Parathyroid adenoma (tissue), 2 donors: ENCODE results near the gene IGFBP2.

Experiments
- H2AFZ ChIP-seq: fragments of 300-600 bp; sonication (generic); one replicate; pipeline ENCODE4 v1.7.0; 2017; ENCODE audit warnings: antibody characterized with exemption, mild to moderate bottlenecking
- H3K27ac ChIP-seq: fragments of 300-600 bp; sonication (generic); one replicate; pipeline ENCODE4 v1.7.0; 2017
- H3K27me3 ChIP-seq: fragments of 300-600 bp; sonication (generic); one replicate; pipeline ENCODE4 v1.7.0; 2017; ENCODE audit warnings: low read length; ENCODE audit not compliant: control insufficient read depth, insufficient read depth
- H3K36me3 ChIP-seq: fragments of 300-600 bp; sonication (generic); one replicate; pipeline ENCODE4 v1.7.0; 2017; ENCODE audit warnings: low read length; ENCODE audit not compliant: control insufficient read depth, insufficient read depth
- H3K4me1 ChIP-seq: fragments of 300-600 bp; sonication (generic); one replicate; pipeline ENCODE4 v1.7.0; 2017; ENCODE audit warnings: control low read depth
- H3K4me2 ChIP-seq: fragments of 300-600 bp; sonication (generic); one replicate; pipeline ENCODE4 v1.7.0; 2017; ENCODE audit warnings: low read length
- H3K4me3 ChIP-seq: fragments of 300-600 bp; sonication (generic); one replicate; pipeline ENCODE4 v1.7.0; 2017; ENCODE audit warnings: low read depth, low read length
- H3K79me2 ChIP-seq: fragments of 300-600 bp; sonication (generic); one replicate; pipeline ENCODE4 v1.7.0; 2017; ENCODE audit warnings: control low read depth
- H3K9ac ChIP-seq: fragments of 300-600 bp; sonication (generic); one replicate; pipeline ENCODE4 v1.7.0; 2017; ENCODE audit warnings: mild to moderate bottlenecking
- H3K9me3 ChIP-seq: fragments of 300-600 bp; sonication (generic); one replicate; pipeline ENCODE4 v1.7.0; 2017; ENCODE audit warnings: low read length; ENCODE audit not compliant: control insufficient read depth
- CTCF ChIP-seq: fragments of 300-600 bp; sonication (generic); IDR thresholded peaks from one replicate; pipeline ENCODE4 v1.7.0; 2017; ENCODE audit warnings: antibody characterized with exemption, mild to moderate bottlenecking
- donor health status: primary hyperparathyroidism.

The IGFBP2 gene

GRCh38 chr2:216653093-216653799, 20.0 kb downstream of the IGFBP2 start:
- Histone ChIP-seq H3K4me1 (no peaks in the 10 kb centered on the region), H2AFZ (no peak overlapping the region), H3K36me3 (no peaks in the 10 kb centered on the region)

GRCh38 chr2:216653931-216654365, 20.7 kb downstream of the IGFBP2 start:
- Histone ChIP-seq H3K79me2 (no peaks in the 10 kb centered on the region), H3K27ac (no peak overlapping the region), H3K9ac (no peak overlapping the region), H3K4me1 (no peaks in the 10 kb centered on the region), H2AFZ (no peak overlapping the region), H3K4me3 (no peak overlapping the region), H3K36me3 (no peaks in the 10 kb centered on the region), H3K27me3 (no peaks in the 10 kb centered on the region), H3K9me3 (no peaks in the 10 kb centered on the region), H3K4me2 (no peak overlapping the region)
- no peak for TF ChIP-seq CTCF

More at GRCh38 chr2:216653093-216653799, 20.0 kb downstream of the IGFBP2 start:
- Histone ChIP-seq H3K27ac (no peak overlapping the region), H3K9me3 (no peaks in the 10 kb centered on the region), H3K4me2 (no peak overlapping the region), H3K4me3 (no peak overlapping the region), H3K27me3 (no peaks in the 10 kb centered on the region), H3K79me2 (no peaks in the 10 kb centered on the region), H3K9ac (no peak overlapping the region)
- TF ChIP-seq CTCF: no peak

GRCh38 chr2:216654528-216655052, 21.4 kb downstream of the IGFBP2 start:
- Histone ChIP-seq H3K4me2 (no peak overlapping the region), H3K4me3 (no peak overlapping the region), H2AFZ (no peak overlapping the region), H3K79me2 (no peaks in the 10 kb centered on the region), H3K27me3 (no peaks in the 10 kb centered on the region), H3K27ac (no peak overlapping the region), H3K9me3 (no peaks in the 10 kb centered on the region), H3K9ac (no peak overlapping the region), H3K36me3 (no peaks in the 10 kb centered on the region), H3K4me1 (no peaks in the 10 kb centered on the region)
- no peak for TF ChIP-seq CTCF

GRCh38 chr2:216657086-216657855, 24.1 kb downstream of the IGFBP2 start:
- H3K4me1 ChIP-seq: no peaks in the 10 kb centered on the region

More at GRCh38 chr2:216657086-216657855, 24.1 kb downstream of the IGFBP2 start:
- TF ChIP-seq CTCF: no peak
- H3K27ac ChIP-seq: no peak overlapping the region
- no peaks in the 10 kb centered on the region for H3K79me2 ChIP-seq
- no peaks in the 10 kb centered on the region for H3K9me3 ChIP-seq
- no peak overlapping the region for H3K4me2 ChIP-seq
- H2AFZ ChIP-seq: no peak overlapping the region
- H3K36me3 ChIP-seq: no peaks in the 10 kb centered on the region
- H3K27me3 ChIP-seq: no peaks in the 10 kb centered on the region
- no peak overlapping the region for H3K4me3 ChIP-seq
- H3K9ac ChIP-seq: no peak overlapping the region
